ENCODE data around the gene VIPR1.

The VIPR1 gene

DNA sequence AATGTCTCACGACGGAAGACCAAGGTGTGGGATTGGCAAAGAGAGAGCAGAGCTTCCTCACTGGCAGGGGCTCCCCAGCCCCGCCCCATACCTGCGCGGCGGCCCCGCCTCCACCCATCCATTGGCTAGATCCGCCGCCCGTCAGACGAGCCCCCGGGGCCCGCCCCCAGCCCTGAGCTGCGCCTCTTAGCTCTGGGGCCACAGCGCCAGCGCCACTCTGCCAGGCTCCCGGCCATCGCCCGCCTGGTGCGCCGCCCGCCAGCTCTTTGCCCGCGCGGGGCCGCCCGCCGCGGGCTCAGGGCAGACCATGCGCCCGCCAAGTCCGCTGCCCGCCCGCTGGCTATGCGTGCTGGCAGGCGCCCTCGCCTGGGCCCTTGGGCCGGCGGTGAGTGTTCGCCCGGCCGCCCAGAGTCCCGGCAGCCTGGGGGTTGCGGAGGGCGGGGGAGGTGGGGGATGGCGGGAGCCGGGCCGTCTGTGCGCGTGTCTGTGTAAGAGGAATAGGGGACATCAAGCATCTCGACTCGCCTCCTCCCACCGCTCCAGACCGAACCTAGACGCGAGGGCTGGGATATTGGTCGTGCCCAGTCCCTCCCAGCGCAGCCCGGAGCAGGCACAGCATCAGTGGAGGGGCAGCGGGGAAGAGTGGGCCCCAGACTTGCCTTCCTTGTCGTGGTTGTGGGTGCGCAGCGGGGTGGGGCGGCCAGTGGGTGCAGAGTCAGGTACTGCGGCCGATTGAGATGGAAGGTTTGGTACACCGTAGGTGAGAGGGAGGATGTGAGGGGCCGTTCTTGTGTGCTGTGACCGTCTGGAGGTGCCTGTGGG is at the start of gene VIPR1:
VIPR1 (plus strand) TSS at position 215 of the 822 bp plus-strand sequence; CDS start at position 308, 93 bp downstream.
- DNase-seq, result peak; percentile 91
- peaks cover 11% of the 10 kb centered on the region; the same call in 1 of the 2 replicates for H3K27me3 ChIP-seq (replicated peaks; ENCODE audit: insufficient read depth, low read length)

GRCh38 chr3:42456211-42456610 is 46.2 kb upstream of the VIPR1 start:
- H3K36me3 ChIP-seq (replicated peaks; ENCODE audit: insufficient read depth, low read length), result no peaks in the 10 kb centered on the region
- H3K4me3 ChIP-seq (ENCODE audit: low read length), result no peak overlapping the region
- no peak overlapping the region for H3K27ac ChIP-seq (ENCODE audit: low read length)
- no peaks in the 10 kb centered on the region for H3K27me3 ChIP-seq (replicated peaks; ENCODE audit: insufficient read depth, low read length)
- H3K79me2 ChIP-seq (ENCODE audit: low read length), result no peaks in the 10 kb centered on the region
- H3K9me3 ChIP-seq (replicated peaks; ENCODE audit: insufficient read depth, low read length), result no peaks in the 10 kb centered on the region
- H4K20me1 ChIP-seq (ENCODE audit: insufficient read depth, low read length), result no peaks in the 10 kb centered on the region
- no peak overlapping the region for H3K4me2 ChIP-seq (ENCODE audit: low read depth, low read length)
- no peak for DNase-seq
- no peaks in the 10 kb centered on the region for H3K9me2 ChIP-seq (replicated peaks; ENCODE audit: insufficient read depth, low read length)
- H3K9ac ChIP-seq (ENCODE audit: low read length), result no peak overlapping the region
- TF ChIP-seq CTCF (IDR thresholded peaks at IDR 0.05; ENCODE audit: low read length), result no peak
- TF ChIP-seq EZH2 (optimal IDR thresholded peaks at IDR 0.05; ENCODE audit: low read depth, low read length), result no peak
- no peak for TF ChIP-seq EZH2phosphoT487 (IDR thresholded peaks at IDR 0.05; ENCODE audit: low read length)
- no peaks in the 10 kb centered on the region for H3F3A ChIP-seq (ENCODE audit: insufficient read depth, low read length)
- H2AFZ ChIP-seq (ENCODE audit: low read length), result no peak overlapping the region
- H3K4me1 ChIP-seq (ENCODE audit: low read length), result no peaks in the 10 kb centered on the region

More for the DNA sequence above, at the start of gene VIPR1:
- Histone ChIP-seq H3K27ac (ENCODE audit: low read length) (no peak within 1 kb of the TSS), H4K20me1 (ENCODE audit: insufficient read depth, low read length) (no peaks in the 10 kb centered on the region), H3K9ac (ENCODE audit: low read length) (peak within 1 kb of the TSS; percentile 38; the same call in 1 of the 2 replicates), H3K79me2 (ENCODE audit: low read length) (no peaks in the 10 kb centered on the region), H3F3A (ENCODE audit: insufficient read depth, low read length) (no peaks in the 10 kb centered on the region), H2AFZ (ENCODE audit: low read length) (peak within 1 kb of the TSS; percentile 97), H3K4me3 (ENCODE audit: low read length) (peak within 1 kb of the TSS; percentile 68), H3K9me3 (replicated peaks; ENCODE audit: insufficient read depth, low read length) (no peaks in the 10 kb centered on the region), H3K4me2 (ENCODE audit: low read depth, low read length) (peak within 1 kb of the TSS; percentile 70), H3K4me1 (ENCODE audit: low read length) (peaks cover 4% of the 10 kb centered on the region; the same call in 1 of the 2 replicates), H3K9me2 (replicated peaks; ENCODE audit: insufficient read depth, low read length) (no peaks in the 10 kb centered on the region), H3K36me3 (replicated peaks; ENCODE audit: insufficient read depth, low read length) (no peaks in the 10 kb centered on the region)
- TF ChIP-seq EZH2 (optimal IDR thresholded peaks at IDR 0.05; ENCODE audit: low read depth, low read length), result no peak
- TF ChIP-seq EZH2phosphoT487 (IDR thresholded peaks at IDR 0.05; ENCODE audit: low read length), result no peak
- TF ChIP-seq CTCF (IDR thresholded peaks at IDR 0.05; ENCODE audit: low read length), result no peak

DNA sequence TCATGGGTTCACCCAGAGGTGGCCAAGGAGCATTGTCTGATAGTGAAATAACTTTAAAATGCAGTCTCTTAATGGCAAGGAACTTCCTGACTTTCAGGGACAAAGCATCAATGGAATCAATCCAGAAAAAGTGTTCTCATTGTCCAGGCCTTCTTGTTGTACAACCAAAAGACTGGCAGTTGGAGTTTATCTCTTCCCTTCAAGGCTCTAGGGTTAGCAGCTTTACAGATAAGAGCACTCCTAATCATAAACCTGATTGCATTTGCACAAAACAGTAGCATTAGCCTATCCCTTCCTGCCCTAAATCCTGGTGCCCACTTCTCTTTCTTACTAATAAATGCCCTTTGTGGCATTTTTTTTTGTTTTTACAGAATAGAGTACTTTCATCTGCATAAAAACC is 43.3 kb upstream of the VIPR1 start:
- Histone ChIP-seq H3K4me2 (ENCODE audit: low read depth, low read length) (no peak overlapping the region), H3K4me3 (ENCODE audit: low read length) (no peak overlapping the region), H4K20me1 (ENCODE audit: insufficient read depth, low read length) (no peaks in the 10 kb centered on the region), H3K27ac (ENCODE audit: low read length) (no peak overlapping the region), H3F3A (ENCODE audit: insufficient read depth, low read length) (no peaks in the 10 kb centered on the region), H3K4me1 (ENCODE audit: low read length) (no peaks in the 10 kb centered on the region), H3K79me2 (ENCODE audit: low read length) (no peaks in the 10 kb centered on the region), H2AFZ (ENCODE audit: low read length) (no peak overlapping the region), H3K9me2 (replicated peaks; ENCODE audit: insufficient read depth, low read length) (no peaks in the 10 kb centered on the region), H3K36me3 (replicated peaks; ENCODE audit: insufficient read depth, low read length) (no peaks in the 10 kb centered on the region), H3K27me3 (replicated peaks; ENCODE audit: insufficient read depth, low read length) (no peaks in the 10 kb centered on the region), H3K9ac (ENCODE audit: low read length) (no peak overlapping the region), H3K9me3 (replicated peaks; ENCODE audit: insufficient read depth, low read length) (no peaks in the 10 kb centered on the region)
- no peak for DNase-seq
- TF ChIP-seq EZH2phosphoT487 (IDR thresholded peaks at IDR 0.05; ENCODE audit: low read length) (no peak), CTCF (IDR thresholded peaks at IDR 0.05; ENCODE audit: low read length) (no peak), EZH2 (optimal IDR thresholded peaks at IDR 0.05; ENCODE audit: low read depth, low read length) (no peak)
